Fibroblast of lung (primary cell): ENCODE measurements around the gene HSD3B2. TPM values are rescaled to one million over a fixed set of nuclear protein-coding genes. Genes with fewer than 3 reads are reported as not detected.

Experiments used
- DNase-seq, 2 donors: peaks; one replicate each; pipeline versions ENCODE4 v3.0.0 to v3.0.0-alpha.2; 2010; ENCODE audit warnings: low read depth in 2 of 2
- H2AFZ ChIP-seq: 2 replicates; pipeline ENCODE4 v1.5.1; 2012; ENCODE audit warnings: low read length, control low read depth, inconsistent platforms
- H3K27ac ChIP-seq: 2 replicates; pipeline ENCODE4 v1.5.1; 2011; ENCODE audit warnings: low read length, control low read depth; ENCODE audit not compliant: insufficient read depth
- H3K27me3 ChIP-seq: 2 replicates; pipeline ENCODE4 v1.5.1; 2011; ENCODE audit warnings: mild to moderate bottlenecking, low read length; ENCODE audit not compliant: control insufficient read depth, insufficient read depth
- H3K36me3 ChIP-seq: 2 replicates; pipeline ENCODE4 v1.5.1; 2011; ENCODE audit warnings: low read length; ENCODE audit not compliant: control insufficient read depth, insufficient read depth
- H3K4me1 ChIP-seq: 2 replicates; pipeline ENCODE4 v1.5.1; 2011; ENCODE audit warnings: low read length; ENCODE audit not compliant: control insufficient read depth, insufficient read depth; ENCODE audit errors: extremely low read depth
- H3K4me2 ChIP-seq: 2 replicates; pipeline ENCODE4 v1.5.1; 2011; ENCODE audit warnings: low read length, control low read depth; ENCODE audit not compliant: insufficient read depth; ENCODE audit errors: extremely low read depth
- H3K4me3 ChIP-seq, 4 experiments: fragments of 200-600 bp in 1 of 4; sonication (generic) in 1 of 4; replicated peaks in 1 of 4; 2 replicates each; pipeline ENCODE4 v1.5.1; 2011 to 2016; ENCODE audit warnings: low read length in 4 of 4, low read depth in 3 of 4, mild to moderate bottlenecking in 3 of 4, control low read depth in 2 of 4, inconsistent platforms in 1 of 4, mixed read lengths in 1 of 4; ENCODE audit not compliant: insufficient read depth in 1 of 4; ENCODE audit errors: control extremely low read depth in 1 of 4
- H3K79me2 ChIP-seq: 2 replicates; pipeline ENCODE4 v1.5.1; 2012; ENCODE audit warnings: mild to moderate bottlenecking, low read length, inconsistent platforms; ENCODE audit not compliant: control insufficient read depth, insufficient read depth
- H3K9ac ChIP-seq: 2 replicates; pipeline ENCODE4 v1.5.1; 2011; ENCODE audit warnings: mild to moderate bottlenecking, low read length, control low read depth; ENCODE audit not compliant: insufficient read depth
- H3K9me3 ChIP-seq: 2 replicates; pipeline ENCODE4 v1.5.1; 2012; ENCODE audit warnings: low read depth, low read length; ENCODE audit not compliant: control insufficient read depth, insufficient read depth
- H4K20me1 ChIP-seq: 2 replicates; pipeline ENCODE4 v1.5.1; 2011; ENCODE audit warnings: low read length; ENCODE audit not compliant: control insufficient read depth, insufficient read depth; ENCODE audit errors: extremely low read depth
- EZH2 ChIP-seq: IDR thresholded peaks from 2 replicates; pipeline ENCODE4 v1.5.1; 2012; ENCODE audit warnings: low read length, control low read depth, mild to moderate bottlenecking; ENCODE audit errors: missing control alignments
- polyA plus RNA-seq, 2 donors: library from polyadenylated mRNA; depleted of rRNA in 1 of 2; stranded (reverse) in 1 of 2; unstranded in 1 of 2; fragments of >200 nt; gene quantifications; 2 replicates each; pipeline ENCODE4 v1.2.1, GENCODE V29; 2011 to 2012; ENCODE audit warnings: missing spikeins in 1 of 2
- total RNA-seq: library from RNA; depleted of rRNA; stranded (reverse); fragments of >200 nt; gene quantifications from 2 replicates; pipeline ENCODE4 v1.2.1, GENCODE V29; 2014
- TF ChIP-seq, protein P1 (sequence below), 2 donors: IDR thresholded peaks in 1 of 2; conservative IDR thresholded peaks in 1 of 2; 1 replicate in 1 of 2; 2 replicates in 1 of 2; pipeline ENCODE4 v1.5.1; 2011 to 2012; ENCODE audit warnings: low read length in 2 of 2, control low read depth in 1 of 2, inconsistent platforms in 1 of 2, low read depth in 1 of 2, mild to moderate bottlenecking in 1 of 2

HSD3B2 gene
- total and polyA plus RNA-seq, 2 donors (not counting 1 experiment from before 2014, with no cell fraction given), result not detected

GRCh38 chr1:119469741-119470140, 54.8 kb downstream of the HSD3B2 start:
- TF ChIP-seq EZH2, result no peak
- TF ChIP-seq, protein P1, sequence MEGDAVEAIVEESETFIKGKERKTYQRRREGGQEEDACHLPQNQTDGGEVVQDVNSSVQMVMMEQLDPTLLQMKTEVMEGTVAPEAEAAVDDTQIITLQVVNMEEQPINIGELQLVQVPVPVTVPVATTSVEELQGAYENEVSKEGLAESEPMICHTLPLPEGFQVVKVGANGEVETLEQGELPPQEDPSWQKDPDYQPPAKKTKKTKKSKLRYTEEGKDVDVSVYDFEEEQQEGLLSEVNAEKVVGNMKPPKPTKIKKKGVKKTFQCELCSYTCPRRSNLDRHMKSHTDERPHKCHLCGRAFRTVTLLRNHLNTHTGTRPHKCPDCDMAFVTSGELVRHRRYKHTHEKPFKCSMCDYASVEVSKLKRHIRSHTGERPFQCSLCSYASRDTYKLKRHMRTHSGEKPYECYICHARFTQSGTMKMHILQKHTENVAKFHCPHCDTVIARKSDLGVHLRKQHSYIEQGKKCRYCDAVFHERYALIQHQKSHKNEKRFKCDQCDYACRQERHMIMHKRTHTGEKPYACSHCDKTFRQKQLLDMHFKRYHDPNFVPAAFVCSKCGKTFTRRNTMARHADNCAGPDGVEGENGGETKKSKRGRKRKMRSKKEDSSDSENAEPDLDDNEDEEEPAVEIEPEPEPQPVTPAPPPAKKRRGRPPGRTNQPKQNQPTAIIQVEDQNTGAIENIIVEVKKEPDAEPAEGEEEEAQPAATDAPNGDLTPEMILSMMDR (conservative IDR thresholded peaks at IDR 0.05 in 1 of 2, IDR thresholded peaks at IDR 0.05 in 1 of 2; ENCODE audit: low read depth in 1 of 2, low read length in 2 of 2), result no peak
- no peaks in the 10 kb centered on the region for H4K20me1 ChIP-seq
- H3K4me2 ChIP-seq, result no peak overlapping the region
- H2AFZ ChIP-seq, result no peak overlapping the region
- no peak overlapping the region for H3K4me3 ChIP-seq
- H3K36me3 ChIP-seq, result no peaks in the 10 kb centered on the region
- no peak overlapping the region for H3K9ac ChIP-seq
- H3K9me3 ChIP-seq, result no peaks in the 10 kb centered on the region
- no peak for DNase-seq
- H3K27me3 ChIP-seq, result no peaks in the 10 kb centered on the region
- no peak overlapping the region for H3K27ac ChIP-seq
- H3K4me1 ChIP-seq, result no peaks in the 10 kb centered on the region
- H3K79me2 ChIP-seq, result no peaks in the 10 kb centered on the region

DNA sequence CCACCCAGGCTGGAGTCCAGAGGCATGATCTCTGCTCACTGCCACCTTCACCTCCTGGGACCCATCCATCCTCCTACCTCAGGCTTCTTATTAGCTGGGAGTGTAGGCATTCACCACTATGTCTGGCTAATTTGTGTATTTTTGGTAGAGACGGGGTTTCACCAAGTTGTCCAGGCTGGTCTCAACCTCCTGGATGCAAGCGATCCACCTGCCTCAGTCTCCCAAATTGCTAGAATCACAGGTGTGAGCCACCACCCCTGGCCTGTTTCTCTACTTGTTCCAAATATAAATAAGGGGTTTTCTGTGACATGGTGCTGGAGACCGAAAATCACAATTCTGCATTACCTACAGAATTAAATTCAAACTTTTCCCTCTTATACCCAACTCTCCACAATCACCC, 55.4 kb downstream of the HSD3B2 start:
- Histone ChIP-seq H4K20me1 (no peaks in the 10 kb centered on the region), H2AFZ (no peak overlapping the region), H3K36me3 (no peaks in the 10 kb centered on the region), H3K4me1 (no peaks in the 10 kb centered on the region), H3K4me3 (no peak overlapping the region), H3K9me3 (no peaks in the 10 kb centered on the region), H3K27me3 (no peaks in the 10 kb centered on the region), H3K9ac (no peak overlapping the region), H3K27ac (no peak overlapping the region), H3K4me2 (no peak overlapping the region), H3K79me2 (no peaks in the 10 kb centered on the region)
- DNase-seq, result no peak
- TF ChIP-seq EZH2, result no peak
- TF ChIP-seq, protein P1 (conservative IDR thresholded peaks at IDR 0.05 in 1 of 2, IDR thresholded peaks at IDR 0.05 in 1 of 2; ENCODE audit: low read depth in 1 of 2, low read length in 2 of 2), result no peak

DNA sequence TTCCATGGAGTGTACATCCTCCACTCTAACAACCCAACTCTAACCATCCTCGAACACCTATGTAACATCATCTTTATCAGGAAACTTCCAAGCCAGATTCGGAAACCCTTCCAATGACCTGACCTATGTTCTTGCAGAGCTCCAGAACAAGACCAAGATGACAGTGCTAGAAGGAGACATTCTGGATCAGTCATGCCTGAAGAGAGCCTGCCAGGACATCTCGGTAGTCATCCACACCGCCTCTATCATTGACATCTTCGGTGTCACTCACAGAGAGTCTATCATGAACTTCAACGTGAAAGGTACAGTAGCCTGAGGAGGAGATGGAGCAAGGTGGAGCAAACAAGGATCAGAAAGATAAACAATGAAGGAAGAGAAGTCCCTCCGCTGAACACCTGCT, 56.0 kb downstream of the HSD3B2 start:
- no peak for DNase-seq
- no peak overlapping the region for H3K9ac ChIP-seq
- H3K27ac ChIP-seq, result no peak overlapping the region
- H3K4me1 ChIP-seq, result no peaks in the 10 kb centered on the region
- no peaks in the 10 kb centered on the region for H3K27me3 ChIP-seq
- H3K4me3 ChIP-seq, result no peak overlapping the region
- H3K9me3 ChIP-seq, result no peaks in the 10 kb centered on the region
- no peak overlapping the region for H2AFZ ChIP-seq
- H4K20me1 ChIP-seq, result no peaks in the 10 kb centered on the region
- no peaks in the 10 kb centered on the region for H3K36me3 ChIP-seq
- no peak overlapping the region for H3K4me2 ChIP-seq
- no peak for TF ChIP-seq EZH2
- TF ChIP-seq, protein P1 (conservative IDR thresholded peaks at IDR 0.05 in 1 of 2, IDR thresholded peaks at IDR 0.05 in 1 of 2; ENCODE audit: low read depth in 1 of 2, low read length in 2 of 2), result no peak
- no peaks in the 10 kb centered on the region for H3K79me2 ChIP-seq
